GM19035 (cell line): ENCODE measurements around the gene TCF23.
"Not testable (repeated sequence)": the region's sequence is repeated elsewhere in the genome, so short reads cannot be mapped to it uniquely, and the experiment has no call there.

Experiments
- ATAC-seq: cut with Tn5 transposase; IDR thresholded peaks from one replicate; pipeline ENCODE4 v1.9.1; 2021; ENCODE audit not compliant: unreplicated experiment

Gene TCF23

GRCh38 chr2:27184115-27184514 lies 35.3 kb downstream of the TCF23 start:
- ATAC-seq = no peak

- no peak for ATAC-seq
Observed at GRCh38 chr2:27185331-27186026, 36.7 kb downstream of the TCF23 start.

GRCh38 chr2:27186613-27187345 lies 38.0 kb downstream of the TCF23 start:
- no peak for ATAC-seq

GRCh38 chr2:27189989-27190388 lies 41.2 kb downstream of the TCF23 start:
- ATAC-seq = no peak

GRCh38 chr2:27191070-27191829 lies 42.4 kb downstream of the TCF23 start:
- ATAC-seq = no peak

- no peak for ATAC-seq
Observed at GRCh38 chr2:27194538-27195354, 45.9 kb downstream of the TCF23 start.

- not testable (repeated sequence) for ATAC-seq
Observed at GRCh38 chr2:27195799-27196198, 47.0 kb downstream of the TCF23 start.

GRCh38 chr2:27198068-27198467 lies 49.3 kb downstream of the TCF23 start:
- not testable (repeated sequence) for ATAC-seq

GRCh38 chr2:27198627-27199026 lies 49.8 kb downstream of the TCF23 start:
- no peak for ATAC-seq

- ATAC-seq = no peak
Observed at GRCh38 chr2:27199241-27199640, 50.4 kb downstream of the TCF23 start.

- no peak for ATAC-seq
Observed at GRCh38 chr2:27201675-27202074, 52.9 kb downstream of the TCF23 start.

- no peak for ATAC-seq
Observed at GRCh38 chr2:27202854-27203253, 54.0 kb downstream of the TCF23 start.

GRCh38 chr2:27203741-27204140 lies 54.9 kb downstream of the TCF23 start:
- no peak for ATAC-seq

- no peak for ATAC-seq
Observed at GRCh38 chr2:27204566-27204965, 55.8 kb downstream of the TCF23 start.

GRCh38 chr2:27205206-27205605 lies 56.4 kb downstream of the TCF23 start:
- no peak for ATAC-seq

- ATAC-seq = no peak
Observed at GRCh38 chr2:27206346-27206745, 57.5 kb downstream of the TCF23 start.
